Measurements from ENCODE around the gene MS4A18.

MS4A18 gene

DNA sequence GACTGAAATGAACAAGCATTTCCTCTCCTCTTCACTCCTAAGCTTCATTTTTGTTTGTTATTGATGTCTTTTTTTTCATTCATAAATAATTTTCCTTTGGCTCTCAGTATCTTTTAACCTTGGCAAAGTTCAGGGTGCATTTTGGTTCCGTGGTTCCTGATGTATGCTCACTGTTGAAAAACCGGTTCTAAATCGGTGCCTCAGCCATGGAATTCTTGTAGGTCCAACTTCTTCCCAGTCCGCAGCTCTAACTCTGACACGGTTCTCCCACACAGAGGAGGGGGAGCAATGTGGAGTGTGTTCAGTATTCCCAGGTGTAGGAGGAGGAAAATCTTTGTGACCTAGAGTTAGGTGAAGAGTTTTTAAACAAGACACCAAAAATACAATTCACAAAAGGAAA lies 19.6 kb downstream of the MS4A18 start:
- no peaks in the 10 kb centered on the region for H4K20me1 ChIP-seq (ENCODE audit: insufficient read depth, low read length)
- no peak overlapping the region for H3K27ac ChIP-seq (ENCODE audit: low read length)
- DNase-seq, result no peak
- H3K27me3 ChIP-seq (ENCODE audit: insufficient read depth, low read length, poor library complexity), result no peaks in the 10 kb centered on the region
- H3K79me2 ChIP-seq (ENCODE audit: insufficient read depth, low read length), result no peaks in the 10 kb centered on the region
- ATAC-seq (ENCODE audit: insufficient read depth, low read depth), result no peak
- peaks cover 3% of the 10 kb centered on the region for H3K9me3 ChIP-seq (ENCODE audit: insufficient read depth, low read length, severe bottlenecking)
- no peaks in the 10 kb centered on the region for H3K36me3 ChIP-seq (ENCODE audit: insufficient read depth, low read length)
- H3K4me2 ChIP-seq (ENCODE audit: insufficient read depth, low read length), result no peak overlapping the region
- no peak overlapping the region for H2AFZ ChIP-seq (ENCODE audit: low read depth, low read length)
- H3K9ac ChIP-seq (ENCODE audit: low read depth, low read length), result no peak overlapping the region
- H3K4me1 ChIP-seq (ENCODE audit: insufficient read depth, low read length), result no peaks in the 10 kb centered on the region
- TF ChIP-seq EZH2 (IDR thresholded peaks at IDR 0.05; ENCODE audit: borderline replicate concordance, low read depth, low read length, severe bottlenecking), result no peak
- TF ChIP-seq, protein P1, sequence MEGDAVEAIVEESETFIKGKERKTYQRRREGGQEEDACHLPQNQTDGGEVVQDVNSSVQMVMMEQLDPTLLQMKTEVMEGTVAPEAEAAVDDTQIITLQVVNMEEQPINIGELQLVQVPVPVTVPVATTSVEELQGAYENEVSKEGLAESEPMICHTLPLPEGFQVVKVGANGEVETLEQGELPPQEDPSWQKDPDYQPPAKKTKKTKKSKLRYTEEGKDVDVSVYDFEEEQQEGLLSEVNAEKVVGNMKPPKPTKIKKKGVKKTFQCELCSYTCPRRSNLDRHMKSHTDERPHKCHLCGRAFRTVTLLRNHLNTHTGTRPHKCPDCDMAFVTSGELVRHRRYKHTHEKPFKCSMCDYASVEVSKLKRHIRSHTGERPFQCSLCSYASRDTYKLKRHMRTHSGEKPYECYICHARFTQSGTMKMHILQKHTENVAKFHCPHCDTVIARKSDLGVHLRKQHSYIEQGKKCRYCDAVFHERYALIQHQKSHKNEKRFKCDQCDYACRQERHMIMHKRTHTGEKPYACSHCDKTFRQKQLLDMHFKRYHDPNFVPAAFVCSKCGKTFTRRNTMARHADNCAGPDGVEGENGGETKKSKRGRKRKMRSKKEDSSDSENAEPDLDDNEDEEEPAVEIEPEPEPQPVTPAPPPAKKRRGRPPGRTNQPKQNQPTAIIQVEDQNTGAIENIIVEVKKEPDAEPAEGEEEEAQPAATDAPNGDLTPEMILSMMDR (IDR thresholded peaks at IDR 0.05; ENCODE audit: borderline replicate concordance, extremely low read depth, low read length, poor library complexity, severe bottlenecking), result no peak
- H3K4me3 ChIP-seq (ENCODE audit: low read depth in 1 of 2, low read length in 2 of 2), result no peak overlapping the region

GRCh38 chr11:60747359-60747873 lies 22.9 kb downstream of the MS4A18 start:
- Histone ChIP-seq H3K27ac (ENCODE audit: low read length) (no peak overlapping the region), H3K36me3 (ENCODE audit: insufficient read depth, low read length) (no peaks in the 10 kb centered on the region), H3K9ac (ENCODE audit: low read depth, low read length) (no peak overlapping the region), H4K20me1 (ENCODE audit: insufficient read depth, low read length) (no peaks in the 10 kb centered on the region), H3K9me3 (ENCODE audit: insufficient read depth, low read length, severe bottlenecking) (peaks cover 3% of the 10 kb centered on the region), H3K4me2 (ENCODE audit: insufficient read depth, low read length) (no peak overlapping the region), H3K27me3 (ENCODE audit: insufficient read depth, low read length, poor library complexity) (no peaks in the 10 kb centered on the region), H3K79me2 (ENCODE audit: insufficient read depth, low read length) (no peaks in the 10 kb centered on the region), H3K4me1 (ENCODE audit: insufficient read depth, low read length) (no peaks in the 10 kb centered on the region), H3K4me3 (ENCODE audit: low read depth in 1 of 2, low read length in 2 of 2) (no peak overlapping the region), H2AFZ (ENCODE audit: low read depth, low read length) (no peak overlapping the region)
- no peak for TF ChIP-seq EZH2 (IDR thresholded peaks at IDR 0.05; ENCODE audit: borderline replicate concordance, low read depth, low read length, severe bottlenecking)
- TF ChIP-seq, protein P1 (IDR thresholded peaks at IDR 0.05; ENCODE audit: borderline replicate concordance, extremely low read depth, low read length, poor library complexity, severe bottlenecking), result no peak
- no peak for DNase-seq
- no peak for ATAC-seq (ENCODE audit: insufficient read depth, low read depth)

GRCh38 chr11:60748225-60748624 lies 23.7 kb downstream of the MS4A18 start:
- no peak overlapping the region for H3K27ac ChIP-seq (ENCODE audit: low read length)
- H3K9me3 ChIP-seq (ENCODE audit: insufficient read depth, low read length, severe bottlenecking), result peaks cover 3% of the 10 kb centered on the region
- no peak overlapping the region for H3K9ac ChIP-seq (ENCODE audit: low read depth, low read length)
- H3K4me3 ChIP-seq (ENCODE audit: low read depth in 1 of 2, low read length in 2 of 2), result no peak overlapping the region
- ATAC-seq (ENCODE audit: insufficient read depth, low read depth), result no peak
- no peak overlapping the region for H3K4me2 ChIP-seq (ENCODE audit: insufficient read depth, low read length)
- no peak for DNase-seq
- no peak overlapping the region for H2AFZ ChIP-seq (ENCODE audit: low read depth, low read length)
- H3K27me3 ChIP-seq (ENCODE audit: insufficient read depth, low read length, poor library complexity), result no peaks in the 10 kb centered on the region
- no peaks in the 10 kb centered on the region for H4K20me1 ChIP-seq (ENCODE audit: insufficient read depth, low read length)
- no peaks in the 10 kb centered on the region for H3K36me3 ChIP-seq (ENCODE audit: insufficient read depth, low read length)
- H3K4me1 ChIP-seq (ENCODE audit: insufficient read depth, low read length), result no peaks in the 10 kb centered on the region
- H3K79me2 ChIP-seq (ENCODE audit: insufficient read depth, low read length), result no peaks in the 10 kb centered on the region
- no peak for TF ChIP-seq EZH2 (IDR thresholded peaks at IDR 0.05; ENCODE audit: borderline replicate concordance, low read depth, low read length, severe bottlenecking)
- TF ChIP-seq, protein P1 (IDR thresholded peaks at IDR 0.05; ENCODE audit: borderline replicate concordance, extremely low read depth, low read length, poor library complexity, severe bottlenecking), result no peak

DNA sequence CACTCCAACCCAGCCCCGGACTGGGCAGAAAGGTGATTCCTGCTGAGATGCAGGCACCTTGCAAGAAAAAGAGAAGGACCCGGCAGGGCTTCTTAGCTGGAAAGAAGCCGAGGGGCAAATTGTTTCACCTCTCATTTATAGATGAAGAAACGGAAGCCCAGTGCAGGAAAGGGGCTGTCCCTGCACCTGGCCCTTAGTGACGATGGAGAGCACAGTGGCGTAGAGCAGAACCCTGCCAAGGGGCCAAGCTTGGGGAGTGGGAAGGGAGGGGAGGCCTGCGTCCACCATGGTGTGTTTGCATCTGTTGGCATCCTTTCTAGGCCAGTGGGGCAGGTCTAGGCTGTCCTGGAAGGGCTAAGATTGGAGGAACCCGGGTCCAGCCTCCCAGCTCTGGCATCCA lies 24.3 kb downstream of the MS4A18 start:
- Histone ChIP-seq H2AFZ (ENCODE audit: low read depth, low read length) (no peak overlapping the region), H4K20me1 (ENCODE audit: insufficient read depth, low read length) (no peaks in the 10 kb centered on the region), H3K4me2 (ENCODE audit: insufficient read depth, low read length) (no peak overlapping the region), H3K36me3 (ENCODE audit: insufficient read depth, low read length) (no peaks in the 10 kb centered on the region), H3K79me2 (ENCODE audit: insufficient read depth, low read length) (no peaks in the 10 kb centered on the region), H3K27ac (ENCODE audit: low read length) (no peak overlapping the region), H3K4me3 (ENCODE audit: low read depth in 1 of 2, low read length in 2 of 2) (no peak overlapping the region), H3K4me1 (ENCODE audit: insufficient read depth, low read length) (no peaks in the 10 kb centered on the region), H3K9me3 (ENCODE audit: insufficient read depth, low read length, severe bottlenecking) (peaks cover 3% of the 10 kb centered on the region), H3K27me3 (ENCODE audit: insufficient read depth, low read length, poor library complexity) (no peaks in the 10 kb centered on the region), H3K9ac (ENCODE audit: low read depth, low read length) (no peak overlapping the region)
- no peak for DNase-seq
- no peak for TF ChIP-seq EZH2 (IDR thresholded peaks at IDR 0.05; ENCODE audit: borderline replicate concordance, low read depth, low read length, severe bottlenecking)
- TF ChIP-seq, protein P1 (IDR thresholded peaks at IDR 0.05; ENCODE audit: borderline replicate concordance, extremely low read depth, low read length, poor library complexity, severe bottlenecking), result no peak
- no peak for ATAC-seq (ENCODE audit: insufficient read depth, low read depth)
